ENCODE data around the gene CACNA2D2.

The CACNA2D2 gene

DNA sequence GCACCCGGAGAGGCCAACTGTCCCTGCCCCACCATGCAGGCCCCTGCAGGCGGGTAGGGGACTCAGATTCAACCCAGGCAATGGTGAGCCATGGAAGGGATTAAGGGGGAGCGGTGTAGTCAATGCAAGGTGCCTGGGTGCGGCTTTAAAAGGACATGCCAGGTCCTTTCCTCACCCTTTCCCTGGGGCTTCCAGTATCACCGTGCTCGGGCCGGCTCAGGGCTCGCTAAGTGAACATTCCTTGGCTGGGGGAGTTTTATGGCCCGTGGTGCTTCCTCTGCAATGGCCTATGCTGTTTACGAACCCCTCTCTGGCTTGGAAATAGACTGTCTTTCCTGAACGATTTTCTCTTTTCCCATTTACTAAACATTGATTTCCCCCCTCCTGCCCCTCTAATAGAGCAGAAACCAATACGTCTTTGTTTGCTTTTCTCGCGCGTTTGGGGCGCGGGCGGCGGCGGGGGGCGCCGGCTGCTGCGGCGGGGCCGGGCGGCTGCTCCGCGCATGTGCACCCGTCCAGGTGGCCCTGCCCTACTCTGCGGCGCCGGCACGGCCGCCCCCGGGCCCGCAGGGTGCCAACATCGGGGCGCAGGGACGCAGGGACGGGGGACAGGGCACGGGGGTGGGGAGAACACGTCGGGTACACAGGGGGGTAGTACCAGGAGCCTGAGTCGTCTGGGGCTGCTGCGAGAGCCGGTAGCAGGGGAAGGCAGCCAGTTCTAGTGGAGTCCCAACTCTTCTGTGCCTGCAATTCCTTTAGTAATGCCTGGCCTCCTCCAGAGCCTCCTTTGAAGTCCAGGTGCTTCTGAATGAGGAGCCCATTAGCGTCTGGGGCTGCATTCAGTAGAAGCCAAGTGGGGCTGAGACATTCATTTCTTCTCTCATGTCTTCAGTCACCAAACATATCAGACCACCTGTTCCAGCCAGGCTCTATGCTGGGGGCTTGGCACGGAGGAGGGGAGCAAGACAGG, 26.9 kb upstream of the CACNA2D2 start:
- H3K9me3 ChIP-seq (ENCODE audit: insufficient read depth, low read depth, low read length) = no peaks in the 10 kb centered on the region
- no peaks in the 10 kb centered on the region for H3K79me2 ChIP-seq (ENCODE audit: insufficient read depth, low read length)
- H3K9ac ChIP-seq (ENCODE audit: low read depth, low read length, poor library complexity, severe bottlenecking) = no peak overlapping the region
- H3K36me3 ChIP-seq (ENCODE audit: insufficient read depth, low read length) = no peaks in the 10 kb centered on the region
- no peak overlapping the region for H3K4me3 ChIP-seq (ENCODE audit: low read length, poor library complexity, severe bottlenecking)
- H3K27me3 ChIP-seq (ENCODE audit: insufficient read depth, low read length, poor library complexity, severe bottlenecking) = no peaks in the 10 kb centered on the region
- no peaks in the 10 kb centered on the region for H3K9me2 ChIP-seq (replicated peaks; ENCODE audit: low read depth, low read length)
- H3K4me2 ChIP-seq (ENCODE audit: low read depth, low read length, poor library complexity, severe bottlenecking) = no peak overlapping the region
- TF ChIP-seq, protein P1, sequence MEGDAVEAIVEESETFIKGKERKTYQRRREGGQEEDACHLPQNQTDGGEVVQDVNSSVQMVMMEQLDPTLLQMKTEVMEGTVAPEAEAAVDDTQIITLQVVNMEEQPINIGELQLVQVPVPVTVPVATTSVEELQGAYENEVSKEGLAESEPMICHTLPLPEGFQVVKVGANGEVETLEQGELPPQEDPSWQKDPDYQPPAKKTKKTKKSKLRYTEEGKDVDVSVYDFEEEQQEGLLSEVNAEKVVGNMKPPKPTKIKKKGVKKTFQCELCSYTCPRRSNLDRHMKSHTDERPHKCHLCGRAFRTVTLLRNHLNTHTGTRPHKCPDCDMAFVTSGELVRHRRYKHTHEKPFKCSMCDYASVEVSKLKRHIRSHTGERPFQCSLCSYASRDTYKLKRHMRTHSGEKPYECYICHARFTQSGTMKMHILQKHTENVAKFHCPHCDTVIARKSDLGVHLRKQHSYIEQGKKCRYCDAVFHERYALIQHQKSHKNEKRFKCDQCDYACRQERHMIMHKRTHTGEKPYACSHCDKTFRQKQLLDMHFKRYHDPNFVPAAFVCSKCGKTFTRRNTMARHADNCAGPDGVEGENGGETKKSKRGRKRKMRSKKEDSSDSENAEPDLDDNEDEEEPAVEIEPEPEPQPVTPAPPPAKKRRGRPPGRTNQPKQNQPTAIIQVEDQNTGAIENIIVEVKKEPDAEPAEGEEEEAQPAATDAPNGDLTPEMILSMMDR (conservative IDR thresholded peaks at IDR 0.05; ENCODE audit: low read length) = no peak
- TF ChIP-seq EZH2phosphoT487 (IDR thresholded peaks at IDR 0.05; ENCODE audit: borderline replicate concordance) = no peak
- H4K20me1 ChIP-seq (ENCODE audit: insufficient read depth, low read length, poor library complexity, severe bottlenecking) = no peaks in the 10 kb centered on the region
- H2AFZ ChIP-seq (ENCODE audit: low read length) = no peak overlapping the region
- no peaks in the 10 kb centered on the region for H3K4me1 ChIP-seq (ENCODE audit: insufficient read depth, low read length, poor library complexity, severe bottlenecking)
- H3F3A ChIP-seq (ENCODE audit: low read depth) = no peaks in the 10 kb centered on the region

DNA sequence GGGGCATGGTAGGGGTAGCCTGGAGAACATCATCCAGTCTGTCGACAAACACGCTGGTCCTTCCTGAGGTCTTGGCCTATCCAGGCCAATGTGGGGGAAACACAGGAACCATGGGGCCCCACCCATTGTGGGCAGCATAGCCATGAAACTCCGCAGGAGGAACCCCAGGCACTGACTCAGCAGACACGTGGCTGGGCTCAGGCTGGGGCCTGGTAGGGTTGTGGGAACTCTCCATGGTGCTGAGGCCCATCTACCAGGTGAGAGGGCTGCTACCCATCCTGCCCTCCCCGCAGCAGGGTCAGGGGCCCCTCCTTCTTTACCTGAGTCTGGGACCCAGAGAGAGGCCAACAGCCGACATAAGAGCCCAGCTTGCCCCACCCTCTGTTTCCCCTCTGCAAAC, 22.6 kb upstream of the CACNA2D2 start:
- H3K4me2 ChIP-seq (ENCODE audit: low read depth, low read length, poor library complexity, severe bottlenecking) = no peak overlapping the region

DNA sequence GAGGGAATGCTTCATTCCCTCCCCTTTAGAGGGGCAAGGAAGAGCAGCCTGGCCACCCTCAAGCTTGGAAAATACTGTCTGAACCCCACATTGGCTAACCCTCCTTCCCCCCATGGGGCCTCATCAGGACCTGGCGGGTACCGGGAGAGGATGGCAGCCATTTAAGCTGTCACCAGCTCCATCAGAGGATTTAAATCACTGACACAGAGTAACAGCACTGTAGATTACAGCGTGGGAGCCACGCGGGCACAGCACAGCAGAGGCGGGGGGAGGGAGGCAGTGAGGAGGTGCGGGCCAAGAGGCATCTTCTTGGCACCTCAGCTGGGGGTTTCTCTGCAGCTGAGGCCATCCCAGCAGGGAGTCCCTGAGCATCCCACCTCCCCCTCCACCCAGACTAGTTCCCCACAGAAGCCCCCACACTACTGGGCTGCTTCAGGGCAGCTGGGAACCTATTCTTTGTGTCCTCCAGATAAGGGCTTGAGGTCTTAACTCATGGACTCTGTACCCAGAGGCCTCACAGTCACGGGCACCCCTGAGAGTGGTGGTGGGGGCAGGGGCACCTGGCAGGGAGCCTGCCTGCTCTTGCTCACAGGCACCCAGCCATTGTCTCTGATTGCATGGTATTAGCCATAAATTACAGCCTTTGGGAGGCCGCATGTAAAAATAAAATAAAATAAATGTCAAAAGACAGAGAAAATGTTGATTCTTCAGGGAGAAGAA, 21.9 kb upstream of the CACNA2D2 start:
- Histone ChIP-seq H3K4me3 (ENCODE audit: low read length, poor library complexity, severe bottlenecking) (no peak overlapping the region), H3K9me3 (ENCODE audit: insufficient read depth, low read depth, low read length) (no peaks in the 10 kb centered on the region), H4K20me1 (ENCODE audit: insufficient read depth, low read length, poor library complexity, severe bottlenecking) (no peaks in the 10 kb centered on the region), H3K27me3 (ENCODE audit: insufficient read depth, low read length, poor library complexity, severe bottlenecking) (no peaks in the 10 kb centered on the region), H3F3A (ENCODE audit: low read depth) (no peaks in the 10 kb centered on the region), H3K79me2 (ENCODE audit: insufficient read depth, low read length) (no peaks in the 10 kb centered on the region), H3K36me3 (ENCODE audit: insufficient read depth, low read length) (no peaks in the 10 kb centered on the region), H3K4me2 (ENCODE audit: low read depth, low read length, poor library complexity, severe bottlenecking) (no peak overlapping the region), H3K4me1 (ENCODE audit: insufficient read depth, low read length, poor library complexity, severe bottlenecking) (no peaks in the 10 kb centered on the region), H3K9me2 (replicated peaks; ENCODE audit: low read depth, low read length) (no peaks in the 10 kb centered on the region), H3K9ac (ENCODE audit: low read depth, low read length, poor library complexity, severe bottlenecking) (no peak overlapping the region), H2AFZ (ENCODE audit: low read length) (no peak overlapping the region)
- no peak for TF ChIP-seq EZH2phosphoT487 (IDR thresholded peaks at IDR 0.05; ENCODE audit: borderline replicate concordance)
- TF ChIP-seq, protein P1 (conservative IDR thresholded peaks at IDR 0.05; ENCODE audit: low read length) = no peak

More for the DNA sequence above, 22.6 kb upstream of the CACNA2D2 start:
- H3K9me2 ChIP-seq (replicated peaks; ENCODE audit: low read depth, low read length) = no peaks in the 10 kb centered on the region
- H3K36me3 ChIP-seq (ENCODE audit: insufficient read depth, low read length) = no peaks in the 10 kb centered on the region
- TF ChIP-seq, protein P1 (conservative IDR thresholded peaks at IDR 0.05; ENCODE audit: low read length) = no peak
- TF ChIP-seq EZH2phosphoT487 (IDR thresholded peaks at IDR 0.05; ENCODE audit: borderline replicate concordance) = no peak
- no peak overlapping the region for H3K4me3 ChIP-seq (ENCODE audit: low read length, poor library complexity, severe bottlenecking)
- no peaks in the 10 kb centered on the region for H3F3A ChIP-seq (ENCODE audit: low read depth)
- H3K79me2 ChIP-seq (ENCODE audit: insufficient read depth, low read length) = no peaks in the 10 kb centered on the region
- no peaks in the 10 kb centered on the region for H3K9me3 ChIP-seq (ENCODE audit: insufficient read depth, low read depth, low read length)
- no peak overlapping the region for H3K9ac ChIP-seq (ENCODE audit: low read depth, low read length, poor library complexity, severe bottlenecking)
- no peak overlapping the region for H2AFZ ChIP-seq (ENCODE audit: low read length)
- no peaks in the 10 kb centered on the region for H4K20me1 ChIP-seq (ENCODE audit: insufficient read depth, low read length, poor library complexity, severe bottlenecking)
- no peaks in the 10 kb centered on the region for H3K27me3 ChIP-seq (ENCODE audit: insufficient read depth, low read length, poor library complexity, severe bottlenecking)
- no peaks in the 10 kb centered on the region for H3K4me1 ChIP-seq (ENCODE audit: insufficient read depth, low read length, poor library complexity, severe bottlenecking)
